HG03469 (cell line): ENCODE results near the gene ZNF513.

Experiments
- ATAC-seq: cut with Tn5 transposase; IDR thresholded peaks from one replicate; pipeline ENCODE4 v1.9.1; 2021; ENCODE audit warnings: mild to moderate bottlenecking, moderate library complexity, moderate number of reproducible peaks; ENCODE audit not compliant: unreplicated experiment

ZNF513 gene

GRCh38 chr2:27390822-27391679 lies 10.5 kb upstream of the ZNF513 start:
- no peak for ATAC-seq

GRCh38 chr2:27381577-27382181 lies 1.1 kb upstream of the ZNF513 start:
- ATAC-seq = no peak

GRCh38 chr2:27379836-27380625 lies 503 bp downstream of the ZNF513 start:
- no peak for ATAC-seq

GRCh38 chr2:27379383-27379835 lies 1.1 kb downstream of the ZNF513 start:
- no peak for ATAC-seq

- no peak for ATAC-seq
Measured at GRCh38 chr2:27378809-27379290, 1.7 kb downstream of the ZNF513 start.

- no peak for ATAC-seq
Measured at GRCh38 chr2:27378096-27378808, 2.3 kb downstream of the ZNF513 start.

GRCh38 chr2:27377618-27378095 lies 2.9 kb downstream of the ZNF513 start:
- no peak for ATAC-seq

- ATAC-seq = no peak
Measured at GRCh38 chr2:27376866-27377617, 3.5 kb downstream of the ZNF513 start.

GRCh38 chr2:27376151-27376865 lies 4.2 kb downstream of the ZNF513 start:
- no peak for ATAC-seq

- no peak for ATAC-seq
Measured at GRCh38 chr2:27375513-27376099, 4.9 kb downstream of the ZNF513 start.

- ATAC-seq = no peak
Measured at GRCh38 chr2:27373567-27373966, 7.0 kb downstream of the ZNF513 start.

GRCh38 chr2:27372937-27373336 lies 7.6 kb downstream of the ZNF513 start:
- ATAC-seq = no peak

- ATAC-seq = peak; percentile 8
Measured at GRCh38 chr2:27370816-27371620, 9.5 kb downstream of the ZNF513 start.

- peak; percentile 72 for ATAC-seq
Measured at GRCh38 chr2:27370026-27370815, 10.3 kb downstream of the ZNF513 start, which contains the start of the genes EIF2B4 and SNX17. TSS of gene EIF2B4 (minus strand) at chr2:27370338. CDS start at chr2:27370314, 24 bp downstream. TSS of gene SNX17 (plus strand) at chr2:27370616. CDS start at chr2:27370744, 128 bp downstream.

- ATAC-seq = peak; percentile 8
Measured at GRCh38 chr2:27369471-27370025, 11.0 kb downstream of the ZNF513 start.

GRCh38 chr2:27363933-27364332 lies 16.6 kb downstream of the ZNF513 start:
- ATAC-seq = no peak
